AG10803 (cell line): ENCODE data around the gene PREP.

ENCODE experiments used
- DNase-seq: peaks from one replicate; pipeline ENCODE4 v3.0.0; 2010; ENCODE audit warnings: low read depth
- H3K4me3 ChIP-seq: 2 replicates; pipeline ENCODE4 v1.5.1; 2011; ENCODE audit warnings: mild to moderate bottlenecking, low read length, control low read depth
- CTCF ChIP-seq: conservative IDR thresholded peaks from 2 replicates; pipeline ENCODE4 v1.5.1; 2011; ENCODE audit warnings: mild to moderate bottlenecking, low read length, control low read depth, inconsistent platforms

Gene PREP

DNA sequence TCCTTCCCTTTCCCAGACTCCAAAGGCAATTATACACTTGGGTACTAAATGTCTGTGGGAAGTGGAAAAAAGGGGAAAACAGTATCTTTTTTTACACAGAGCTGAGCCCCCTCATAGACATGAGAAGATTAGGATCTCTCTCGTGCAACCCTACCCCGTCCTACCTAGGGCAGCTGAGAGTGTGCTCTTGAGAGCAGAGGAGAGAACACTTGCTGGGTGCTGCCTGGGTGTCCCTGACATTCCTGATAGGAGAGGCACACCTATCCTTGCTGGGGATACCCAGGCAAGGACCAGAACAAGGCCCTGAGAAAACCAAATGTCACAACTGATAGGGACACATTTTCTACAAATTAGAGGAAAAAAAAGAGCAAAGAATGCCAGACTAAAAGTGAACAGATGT lies 81.2 kb downstream of the PREP start:
- DNase-seq = no peak
- H3K4me3 ChIP-seq = no peak overlapping the region
- TF ChIP-seq CTCF = no peak

GRCh38 chr6:105321207-105321606 lies 81.7 kb downstream of the PREP start:
- TF ChIP-seq CTCF = no peak
- no peak for DNase-seq
- no peak overlapping the region for H3K4me3 ChIP-seq

DNA sequence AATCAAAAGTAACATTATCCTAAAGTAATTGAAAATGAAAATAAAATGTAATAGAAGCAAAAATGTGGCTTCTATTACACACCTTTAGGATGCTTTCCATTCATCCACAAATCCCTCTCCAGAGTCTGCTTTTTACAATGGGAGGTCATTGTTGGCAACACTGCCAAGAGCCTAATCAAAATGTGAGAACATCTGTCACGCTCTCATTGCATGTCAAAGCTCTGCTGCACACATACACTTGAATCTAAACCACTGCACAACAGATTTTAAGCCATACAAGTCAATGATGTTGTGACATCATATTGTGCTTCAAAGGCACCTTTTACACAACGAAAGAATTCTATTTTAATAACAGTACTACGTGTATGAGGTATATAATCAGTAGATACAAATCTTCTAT lies 82.1 kb downstream of the PREP start:
- H3K4me3 ChIP-seq = no peak overlapping the region
- no peak for DNase-seq
- no peak for TF ChIP-seq CTCF

DNA sequence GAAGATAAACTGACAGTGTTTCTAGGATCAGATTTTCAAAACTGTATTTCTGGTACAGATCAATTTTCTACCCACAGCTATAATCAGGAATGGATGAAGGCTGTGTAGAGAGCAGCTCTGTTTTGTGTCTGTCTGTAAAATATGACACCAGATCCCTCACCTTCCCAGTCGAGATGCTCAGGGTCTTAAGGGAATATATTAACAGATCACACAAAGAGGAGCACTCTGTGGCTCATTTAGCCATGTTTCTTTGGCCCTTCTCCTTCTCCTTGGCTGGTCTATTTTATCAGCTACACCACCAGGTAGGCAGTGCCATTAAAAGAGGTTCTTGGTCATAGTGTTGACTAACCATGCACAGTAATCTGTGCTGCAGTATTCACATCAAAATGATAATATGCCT lies 82.6 kb downstream of the PREP start:
- DNase-seq = no peak
- TF ChIP-seq CTCF = no peak
- H3K4me3 ChIP-seq = no peak overlapping the region

DNA sequence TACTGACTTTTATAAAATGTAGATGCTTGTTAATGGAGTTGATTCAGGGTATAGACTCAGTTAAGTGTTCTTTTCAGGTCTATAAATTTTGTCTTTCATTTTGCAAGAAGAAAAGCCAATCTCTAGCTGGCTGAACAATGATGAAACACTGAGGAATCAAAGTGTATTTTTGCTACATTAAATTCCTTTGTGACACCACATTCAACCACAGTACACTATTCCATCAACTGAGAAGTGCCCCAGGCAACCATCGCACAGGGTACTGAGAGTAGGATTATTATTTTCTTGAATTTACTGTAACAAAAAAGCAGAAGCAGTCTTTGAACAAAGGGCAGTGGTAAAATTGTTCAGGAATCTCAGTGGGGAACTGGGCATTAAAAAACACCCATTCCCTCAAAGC lies 83.6 kb downstream of the PREP start:
- no peak overlapping the region for H3K4me3 ChIP-seq
- DNase-seq = peak; percentile 54
- TF ChIP-seq CTCF = no peak

DNA sequence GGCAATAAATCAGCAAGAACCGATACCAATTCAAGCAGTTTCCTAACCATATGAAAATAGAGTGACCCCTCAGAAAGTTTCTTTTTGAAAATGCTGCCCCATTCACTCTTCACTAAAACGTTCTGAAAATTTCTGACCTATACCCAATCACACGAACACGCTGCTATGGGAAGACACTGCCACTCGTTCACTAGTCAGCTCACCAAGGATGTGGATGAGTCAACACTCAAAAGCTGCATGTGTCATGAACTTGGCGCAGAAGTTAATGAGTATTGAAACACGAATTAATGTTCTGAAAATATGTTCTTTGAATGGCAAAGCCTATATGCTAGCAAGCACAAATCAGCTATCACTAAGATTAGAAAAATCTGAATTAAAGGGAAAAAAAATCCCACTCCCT lies 84.2 kb downstream of the PREP start:
- no peak for TF ChIP-seq CTCF
- no peak overlapping the region for H3K4me3 ChIP-seq
- DNase-seq = peak; percentile 76

GRCh38 chr6:105317607-105318533 lies 85.0 kb downstream of the PREP start:
- TF ChIP-seq CTCF = no peak; the same call in 1 of the 2 replicates
- no peak for DNase-seq
- no peak overlapping the region for H3K4me3 ChIP-seq
